SU-DHL-6 (cell line): ENCODE measurements around the gene SERPINA5.

ENCODE experiments used
- H2AFZ ChIP-seq: fragments of 200-600 bp; sonication (generic); 2 replicates; pipeline ENCODE4 v1.6.1; 2014; ENCODE audit warnings: low read depth, mild to moderate bottlenecking, moderate library complexity, mixed read lengths, antibody characterized with exemption, low read length; ENCODE audit not compliant: severe bottlenecking
- H3F3A ChIP-seq: fragments of 200-600 bp; shearing (Covaris generic); 2 replicates; pipeline ENCODE4 v1.6.0; 2016; ENCODE audit warnings: antibody characterized with exemption, mild to moderate bottlenecking; ENCODE audit not compliant: insufficient read depth
- H3K27ac ChIP-seq: fragments of 200-600 bp; sonication (generic); 2 replicates; pipeline ENCODE4 v1.5.1; 2016; ENCODE audit warnings: low read depth, mild to moderate bottlenecking, low read length, moderate library complexity, mixed read lengths
- H3K27me3 ChIP-seq: fragments of 200-600 bp; sonication (generic), shearing (Covaris generic); 2 replicates; pipeline ENCODE4 v1.6.0; 2014; ENCODE audit warnings: mild to moderate bottlenecking, low read length
- H3K36me3 ChIP-seq: fragments of 200-600 bp; sonication (generic); 2 replicates; pipeline ENCODE4 v1.6.1; 2014; ENCODE audit warnings: mild to moderate bottlenecking, low read length, mixed read lengths
- H3K4me2 ChIP-seq: fragments of 300-600, 200-600 bp; shearing (Covaris generic), sonication (generic); 2 replicates; pipeline ENCODE4 v1.6.0; 2014; ENCODE audit warnings: low read length, low read depth, mild to moderate bottlenecking; ENCODE audit not compliant: poor library complexity, severe bottlenecking
- H3K4me3 ChIP-seq: fragments of 200-600 bp; sonication (generic); 2 replicates; pipeline ENCODE4 v1.5.1; 2014; ENCODE audit warnings: antibody characterized with exemption, low read length, mild to moderate bottlenecking, mixed read lengths; ENCODE audit not compliant: insufficient read depth, poor library complexity, severe bottlenecking
- H3K79me2 ChIP-seq: fragments of 200-600 bp; sonication (generic); 2 replicates; pipeline ENCODE4 v1.6.1; 2014; ENCODE audit warnings: mild to moderate bottlenecking, low read length, moderate library complexity; ENCODE audit not compliant: insufficient read depth
- H3K9ac ChIP-seq: fragments of 200-600 bp; sonication (generic); 2 replicates; pipeline ENCODE4 v1.7.0; 2014; ENCODE audit warnings: mild to moderate bottlenecking, low read length
- H3K9me2 ChIP-seq: fragments of 200-600 bp; sonication (generic); replicated peaks from 2 replicates; pipeline ENCODE4 v1.6.1; 2014; ENCODE audit warnings: low read length; ENCODE audit not compliant: insufficient read depth
- H3K9me3 ChIP-seq: fragments of 200-600 bp; sonication (generic); 2 replicates; pipeline ENCODE4 v1.6.1; 2014; ENCODE audit warnings: low read length, mixed read lengths; ENCODE audit not compliant: insufficient read depth
- H4K20me1 ChIP-seq: fragments of 200-600 bp; sonication (generic); 2 replicates; pipeline ENCODE4 v1.6.1; 2014; ENCODE audit warnings: low read depth, mild to moderate bottlenecking, antibody characterized with exemption, low read length, moderate library complexity, mixed read lengths
- EZH2phosphoT487 ChIP-seq: fragments of 200-600 bp; sonication (generic), shearing (Covaris generic); conservative IDR thresholded peaks from 2 replicates; pipeline ENCODE4 v1.6.1; 2018; ENCODE audit warnings: mild to moderate bottlenecking, antibody characterized with exemption, low read length, moderate library complexity, mixed read lengths
- TF ChIP-seq, protein P1 (sequence below): fragments of 200-600 bp; sonication (generic); IDR thresholded peaks from one replicate; pipeline ENCODE4 v1.5.1; 2017; ENCODE audit warnings: antibody characterized with exemption, mild to moderate bottlenecking, low read length, moderate library complexity; ENCODE audit not compliant: insufficient read depth, poor library complexity, severe bottlenecking

SERPINA5 gene

DNA sequence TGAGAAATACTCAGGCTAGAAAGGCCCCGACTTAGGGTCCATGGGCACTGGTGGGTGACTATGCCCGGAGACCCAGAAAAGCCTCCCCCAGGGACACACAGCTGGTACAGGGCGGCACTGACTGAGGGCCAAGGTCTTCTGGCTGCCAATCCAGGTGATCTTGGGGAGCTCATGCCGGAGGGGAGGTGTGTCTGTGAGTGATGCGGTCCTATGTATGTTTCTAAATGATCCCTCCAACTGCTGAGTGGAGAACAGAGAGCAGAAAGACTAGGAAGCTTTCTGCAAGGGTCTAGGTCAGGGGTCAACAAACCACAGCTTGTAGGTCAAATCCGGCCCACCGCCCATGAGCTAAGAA, 19.6 kb upstream of the SERPINA5 start:
- no peak overlapping the region for H2AFZ ChIP-seq
- H3K36me3 ChIP-seq: no peaks in the 10 kb centered on the region
- H3K9me2 ChIP-seq: no peaks in the 10 kb centered on the region
- H3K79me2 ChIP-seq: no peaks in the 10 kb centered on the region
- H3K9me3 ChIP-seq: no peaks in the 10 kb centered on the region
- H4K20me1 ChIP-seq: no peaks in the 10 kb centered on the region
- TF ChIP-seq EZH2phosphoT487: no peak
- TF ChIP-seq, protein P1, sequence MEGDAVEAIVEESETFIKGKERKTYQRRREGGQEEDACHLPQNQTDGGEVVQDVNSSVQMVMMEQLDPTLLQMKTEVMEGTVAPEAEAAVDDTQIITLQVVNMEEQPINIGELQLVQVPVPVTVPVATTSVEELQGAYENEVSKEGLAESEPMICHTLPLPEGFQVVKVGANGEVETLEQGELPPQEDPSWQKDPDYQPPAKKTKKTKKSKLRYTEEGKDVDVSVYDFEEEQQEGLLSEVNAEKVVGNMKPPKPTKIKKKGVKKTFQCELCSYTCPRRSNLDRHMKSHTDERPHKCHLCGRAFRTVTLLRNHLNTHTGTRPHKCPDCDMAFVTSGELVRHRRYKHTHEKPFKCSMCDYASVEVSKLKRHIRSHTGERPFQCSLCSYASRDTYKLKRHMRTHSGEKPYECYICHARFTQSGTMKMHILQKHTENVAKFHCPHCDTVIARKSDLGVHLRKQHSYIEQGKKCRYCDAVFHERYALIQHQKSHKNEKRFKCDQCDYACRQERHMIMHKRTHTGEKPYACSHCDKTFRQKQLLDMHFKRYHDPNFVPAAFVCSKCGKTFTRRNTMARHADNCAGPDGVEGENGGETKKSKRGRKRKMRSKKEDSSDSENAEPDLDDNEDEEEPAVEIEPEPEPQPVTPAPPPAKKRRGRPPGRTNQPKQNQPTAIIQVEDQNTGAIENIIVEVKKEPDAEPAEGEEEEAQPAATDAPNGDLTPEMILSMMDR: no peak
- no peaks in the 10 kb centered on the region for H3K27me3 ChIP-seq
- no peak overlapping the region for H3K27ac ChIP-seq
- no peak overlapping the region for H3K4me2 ChIP-seq
- no peak overlapping the region for H3K9ac ChIP-seq
- H3F3A ChIP-seq: no peaks in the 10 kb centered on the region
- H3K4me3 ChIP-seq: no peak overlapping the region

DNA sequence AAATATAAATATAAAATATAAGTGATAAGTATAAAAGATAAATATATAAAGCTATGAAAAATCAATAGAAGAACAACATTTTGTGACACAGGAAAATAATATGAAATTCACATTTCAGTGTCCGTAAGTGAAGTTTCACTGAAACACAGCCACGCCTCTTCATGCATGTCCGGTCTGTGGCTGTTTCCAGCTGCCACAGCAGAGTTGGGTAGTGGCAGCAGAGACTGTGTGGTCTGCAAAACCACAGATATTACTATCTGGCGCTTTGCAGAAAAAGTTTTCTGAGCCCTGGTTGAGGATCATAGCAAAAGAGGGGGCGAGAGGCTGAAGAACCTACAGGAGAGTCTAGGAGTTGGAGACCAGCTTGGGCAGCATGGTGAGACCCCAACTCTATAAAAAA, 19.2 kb upstream of the SERPINA5 start:
- H4K20me1 ChIP-seq: no peaks in the 10 kb centered on the region
- no peak overlapping the region for H3K9ac ChIP-seq
- no peaks in the 10 kb centered on the region for H3K36me3 ChIP-seq
- no peak overlapping the region for H2AFZ ChIP-seq
- H3K9me2 ChIP-seq: no peaks in the 10 kb centered on the region
- no peaks in the 10 kb centered on the region for H3K27me3 ChIP-seq
- H3F3A ChIP-seq: no peaks in the 10 kb centered on the region
- no peak overlapping the region for H3K4me2 ChIP-seq
- H3K9me3 ChIP-seq: no peaks in the 10 kb centered on the region
- TF ChIP-seq EZH2phosphoT487: no peak
- TF ChIP-seq, protein P1: no peak
- H3K4me3 ChIP-seq: no peak overlapping the region
- H3K27ac ChIP-seq: no peak overlapping the region
- no peaks in the 10 kb centered on the region for H3K79me2 ChIP-seq

DNA sequence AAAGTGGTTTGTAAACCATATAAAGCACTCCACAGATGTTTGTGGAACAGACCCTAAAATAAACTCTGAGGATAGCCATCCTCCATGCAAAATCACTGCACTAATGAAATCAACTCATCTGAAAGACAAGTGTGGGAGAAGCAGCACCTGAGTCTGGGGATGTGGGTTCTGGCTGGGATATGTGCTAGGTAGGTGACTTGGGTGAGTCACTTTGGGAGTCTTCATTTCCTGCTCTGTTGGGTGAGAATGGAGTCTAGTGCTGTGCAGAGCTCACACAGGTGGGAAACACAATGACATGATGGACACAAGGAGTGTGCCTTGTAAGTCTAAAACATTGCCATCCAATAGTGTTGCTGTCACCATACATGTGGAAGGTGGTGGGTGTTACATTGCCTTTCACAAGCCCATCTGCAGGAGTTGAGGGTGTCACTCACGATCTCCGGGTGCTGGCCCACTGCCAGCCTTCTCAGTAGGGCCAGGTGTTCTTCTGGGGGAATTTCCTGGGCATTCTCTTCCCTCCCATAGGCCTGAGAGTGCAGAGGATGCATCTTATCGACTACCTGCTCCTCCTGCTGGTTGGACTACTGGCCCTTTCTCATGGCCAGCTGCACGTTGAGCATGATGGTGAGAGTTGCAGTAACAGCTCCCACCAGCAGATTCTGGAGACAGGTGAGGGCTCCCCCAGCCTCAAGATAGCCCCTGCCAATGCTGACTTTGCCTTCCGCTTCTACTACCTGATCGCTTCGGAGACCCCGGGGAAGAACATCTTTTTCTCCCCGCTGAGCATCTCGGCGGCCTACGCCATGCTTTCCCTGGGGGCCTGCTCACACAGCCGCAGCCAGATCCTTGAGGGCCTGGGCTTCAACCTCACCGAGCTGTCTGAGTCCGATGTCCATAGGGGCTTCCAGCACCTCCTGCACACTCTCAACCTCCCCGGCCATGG, 18.0 kb upstream of the SERPINA5 start:
- TF ChIP-seq, protein P1: no peak
- no peak for TF ChIP-seq EZH2phosphoT487
- no peak overlapping the region for H3K4me3 ChIP-seq
- no peaks in the 10 kb centered on the region for H3K9me3 ChIP-seq
- H3K36me3 ChIP-seq: no peaks in the 10 kb centered on the region
- H2AFZ ChIP-seq: no peak overlapping the region
- no peaks in the 10 kb centered on the region for H3K9me2 ChIP-seq
- H3K4me2 ChIP-seq: no peak overlapping the region
- H4K20me1 ChIP-seq: no peaks in the 10 kb centered on the region
- H3K27me3 ChIP-seq: no peaks in the 10 kb centered on the region
- no peaks in the 10 kb centered on the region for H3K79me2 ChIP-seq
- no peak overlapping the region for H3K9ac ChIP-seq
- H3K27ac ChIP-seq: no peak overlapping the region
- no peaks in the 10 kb centered on the region for H3F3A ChIP-seq
